ENCODE measurements around the gene LIMD2. TPM values are rescaled to one million over a fixed set of nuclear protein-coding genes. Genes with fewer than 3 reads are reported as not detected.

LIMD2 gene
- total RNA-seq, 4 donors from 2014 or later = 5.3 to 30.7 (median 12.2) TPM

DNA sequence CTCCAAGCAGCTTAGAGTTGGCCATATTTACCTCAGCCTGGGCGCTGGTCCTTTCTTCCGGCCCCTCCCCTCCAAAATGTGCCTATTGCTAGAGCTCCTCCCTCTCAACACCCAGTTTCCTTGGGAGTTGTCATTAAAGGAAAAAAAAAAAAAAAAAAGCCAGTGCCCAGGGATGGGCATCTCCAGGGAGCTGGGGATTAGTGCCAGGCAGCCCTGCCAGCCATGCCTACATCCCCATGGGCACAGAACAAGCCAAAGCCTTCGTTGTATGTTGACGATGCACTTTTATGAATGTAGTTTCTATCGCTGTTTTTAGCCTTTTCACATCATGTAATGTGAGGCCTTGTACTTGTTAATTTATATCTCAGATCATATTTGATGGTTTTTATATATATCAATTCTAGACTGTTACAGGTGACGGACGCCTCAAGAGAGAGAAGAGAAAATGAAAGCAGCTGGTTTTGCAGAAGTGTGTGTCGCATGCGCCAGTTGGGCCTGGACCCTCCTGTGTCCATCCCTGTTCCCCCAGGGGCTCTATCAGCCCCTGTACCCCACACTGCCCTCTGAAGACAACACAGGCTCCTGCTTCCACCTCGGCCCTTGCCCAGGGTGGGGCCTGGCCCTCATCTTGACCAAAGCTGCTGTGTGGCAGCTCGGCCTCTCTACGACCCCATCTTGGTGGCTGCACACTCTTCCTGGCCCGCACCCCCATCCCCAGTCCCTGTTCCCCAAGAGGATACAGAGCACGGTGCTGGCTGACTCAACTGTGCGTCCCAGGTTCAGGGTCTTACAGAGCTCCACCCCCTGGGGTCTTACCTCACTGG lies 4.8 kb downstream of the LIMD2 start:
- in situ Hi-C loops (cut with MboI; ENCODE audit: low pct_ligation_motif_present in 1 of 4, low pct_unique_long_range_greater_than_20kb in 1 of 4, low sequenced_read_pairs in 3 of 4) (no loop called here), intact Hi-C loops (cut with DNase I; ENCODE audit: low total_unique reads) (loop anchor here (10.0 kb wide), 1 partner anchor 70 kb away; the partner anchor contains the start of gene MAP3K3)
- peak overlapping the region in 2 of 4 donors; percentile 19 to 27 for H3K27ac ChIP-seq
- H3K9me3 ChIP-seq = no peaks in the 10 kb centered on the region
- no peak for DNase-seq
- H3K36me3 ChIP-seq = peaks cover 0 to 15% (median 7%) of the 10 kb centered on the region in 4 donors
- H3K27me3 ChIP-seq = peaks cover 7% of the 10 kb centered on the region
- H3K4me3 ChIP-seq = no peak overlapping the region
- H3K4me1 ChIP-seq = peaks cover 7 to 27% (median 13%) of the 10 kb centered on the region in 4 donors
- TF ChIP-seq, protein P1, sequence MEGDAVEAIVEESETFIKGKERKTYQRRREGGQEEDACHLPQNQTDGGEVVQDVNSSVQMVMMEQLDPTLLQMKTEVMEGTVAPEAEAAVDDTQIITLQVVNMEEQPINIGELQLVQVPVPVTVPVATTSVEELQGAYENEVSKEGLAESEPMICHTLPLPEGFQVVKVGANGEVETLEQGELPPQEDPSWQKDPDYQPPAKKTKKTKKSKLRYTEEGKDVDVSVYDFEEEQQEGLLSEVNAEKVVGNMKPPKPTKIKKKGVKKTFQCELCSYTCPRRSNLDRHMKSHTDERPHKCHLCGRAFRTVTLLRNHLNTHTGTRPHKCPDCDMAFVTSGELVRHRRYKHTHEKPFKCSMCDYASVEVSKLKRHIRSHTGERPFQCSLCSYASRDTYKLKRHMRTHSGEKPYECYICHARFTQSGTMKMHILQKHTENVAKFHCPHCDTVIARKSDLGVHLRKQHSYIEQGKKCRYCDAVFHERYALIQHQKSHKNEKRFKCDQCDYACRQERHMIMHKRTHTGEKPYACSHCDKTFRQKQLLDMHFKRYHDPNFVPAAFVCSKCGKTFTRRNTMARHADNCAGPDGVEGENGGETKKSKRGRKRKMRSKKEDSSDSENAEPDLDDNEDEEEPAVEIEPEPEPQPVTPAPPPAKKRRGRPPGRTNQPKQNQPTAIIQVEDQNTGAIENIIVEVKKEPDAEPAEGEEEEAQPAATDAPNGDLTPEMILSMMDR (IDR thresholded peaks at IDR 0.05) = no peak
- no peak for TF ChIP-seq EP300 (IDR thresholded peaks at IDR 0.05; ENCODE audit: low read depth)
- peak in 1 of 3 donors; percentile 9 for TF ChIP-seq POLR2AphosphoS5 (IDR thresholded peaks at IDR 0.05)
- TF ChIP-seq POLR2A (IDR thresholded peaks at IDR 0.05) = no peak
- 76 to 77% methylated on average over 9 to 14 of the region's 15 CpGs for WGBS, 2 donors (ENCODE audit: low coverage in 1 of 2)

DNA sequence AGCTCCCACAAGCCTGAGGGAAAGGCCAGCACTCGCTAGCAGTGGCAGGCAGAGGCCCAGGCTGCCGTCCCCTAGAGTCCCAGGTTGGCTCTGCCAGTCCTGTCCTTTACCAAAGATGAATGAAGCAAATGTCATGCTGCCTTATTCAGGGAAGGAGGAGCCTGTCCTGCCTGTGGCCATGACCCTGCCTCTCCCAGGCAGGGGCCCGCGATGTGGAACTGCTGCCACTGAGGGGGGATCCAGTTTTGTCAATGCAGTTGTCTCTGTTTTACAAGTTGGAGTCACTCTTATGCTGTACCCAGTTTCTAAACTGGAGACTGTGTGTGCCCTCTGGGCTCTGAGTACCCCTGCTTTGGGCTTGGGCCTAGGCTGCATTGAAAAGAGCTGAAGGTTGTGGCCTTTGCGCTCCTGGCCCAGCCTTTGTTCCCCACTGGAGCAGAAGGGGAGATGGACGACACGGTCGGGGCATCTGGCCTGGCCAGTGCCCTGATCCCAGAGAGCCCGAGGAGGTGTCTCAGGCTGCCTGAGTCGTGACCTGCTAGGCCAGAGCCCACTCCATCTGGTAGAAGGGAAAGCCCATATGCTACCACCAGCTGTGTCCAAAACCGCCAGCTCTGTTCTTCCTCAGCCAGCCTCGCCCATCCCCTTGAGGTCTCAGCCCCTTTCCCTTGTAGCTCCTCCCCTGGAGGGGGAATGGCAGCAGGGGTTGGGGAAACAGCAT lies 5.5 kb downstream of the LIMD2 start:
- Histone ChIP-seq H3K27me3 (peaks cover 5% of the 10 kb centered on the region), H3K9me3 (no peaks in the 10 kb centered on the region), H3K4me1 (peaks cover 6 to 26% (median 13%) of the 10 kb centered on the region in 4 donors), H3K4me3 (no peak overlapping the region), H3K36me3 (peaks cover 0 to 23% (median 9%) of the 10 kb centered on the region in 4 donors), H3K27ac (peak overlapping the region in 1 of 4 donors; percentile 19)
- TF ChIP-seq POLR2AphosphoS5 (IDR thresholded peaks at IDR 0.05) (no peak), EP300 (IDR thresholded peaks at IDR 0.05; ENCODE audit: low read depth) (no peak), POLR2A (IDR thresholded peaks at IDR 0.05) (no peak)
- TF ChIP-seq, protein P1 (IDR thresholded peaks at IDR 0.05) = no peak
- in situ Hi-C loops (cut with MboI; ENCODE audit: low pct_ligation_motif_present in 1 of 4, low pct_unique_long_range_greater_than_20kb in 1 of 4, low sequenced_read_pairs in 3 of 4) (no loop called here), intact Hi-C loops (cut with DNase I; ENCODE audit: low total_unique reads) (loop anchor here (10.0 kb wide), 1 partner anchor 70 kb away; the partner anchor contains the start of gene MAP3K3)
- 81% methylated on average over 12 of the region's 12 CpGs; no CpG with 5 or more reads in 1 of the 2 donors for WGBS, 2 donors (ENCODE audit: low coverage in 1 of 2)
- DNase-seq = no peak

DNA sequence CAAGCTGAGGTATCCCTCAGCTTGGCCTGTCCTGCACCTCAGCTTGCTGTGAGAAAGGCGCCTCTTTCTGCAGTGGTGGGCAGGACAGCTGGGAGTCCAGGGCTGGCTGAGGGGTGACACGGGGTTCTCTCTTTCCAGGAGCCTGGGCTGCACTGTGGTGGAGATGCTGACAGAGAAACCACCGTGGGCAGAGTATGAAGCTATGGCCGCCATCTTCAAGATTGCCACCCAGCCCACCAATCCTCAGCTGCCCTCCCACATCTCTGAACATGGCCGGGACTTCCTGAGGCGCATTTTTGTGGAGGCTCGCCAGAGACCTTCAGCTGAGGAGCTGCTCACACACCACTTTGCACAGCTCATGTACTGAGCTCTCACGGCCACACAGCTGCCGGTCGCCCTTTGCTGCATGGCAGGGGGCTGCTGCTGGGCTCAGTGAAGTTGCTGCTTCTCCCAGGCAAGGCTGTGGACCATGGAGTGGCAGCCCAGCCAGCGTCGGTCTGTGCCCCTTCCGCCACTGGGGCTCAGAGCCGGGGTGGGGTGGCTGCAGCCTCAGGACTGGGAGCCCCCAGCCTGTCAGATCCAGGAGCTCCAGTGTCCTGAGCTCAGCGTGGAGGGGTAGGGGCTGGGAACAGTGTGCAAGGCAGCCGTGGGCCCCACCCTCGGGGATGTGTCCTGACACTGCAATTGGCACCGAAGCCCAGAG lies 6.4 kb downstream of the LIMD2 start:
- Histone ChIP-seq H3K36me3 (peaks cover 0 to 25% (median 9%) of the 10 kb centered on the region in 4 donors), H3K4me1 (peaks cover 0 to 18% (median 5%) of the 10 kb centered on the region in 4 donors), H3K27me3 (no peaks in the 10 kb centered on the region), H3K27ac (no peak overlapping the region), H3K9me3 (no peaks in the 10 kb centered on the region), H3K4me3 (no peak overlapping the region)
- TF ChIP-seq POLR2AphosphoS5 (IDR thresholded peaks at IDR 0.05) = no peak
- no peak for TF ChIP-seq POLR2A (IDR thresholded peaks at IDR 0.05)
- TF ChIP-seq, protein P1 (IDR thresholded peaks at IDR 0.05) = no peak
- TF ChIP-seq EP300 (IDR thresholded peaks at IDR 0.05; ENCODE audit: low read depth) = no peak
- 88% methylated on average over 12 of the region's 18 CpGs; no CpG with 5 or more reads in 1 of the 2 donors for WGBS, 2 donors (ENCODE audit: low coverage in 1 of 2)
- in situ Hi-C loops (cut with MboI; ENCODE audit: low pct_ligation_motif_present in 1 of 4, low pct_unique_long_range_greater_than_20kb in 1 of 4, low sequenced_read_pairs in 3 of 4) = no loop called here
- DNase-seq = no peak
- intact Hi-C loops (cut with DNase I; ENCODE audit: low total_unique reads) = loop anchor here (10.0 kb wide), 1 partner anchor 69 kb away; the partner anchor contains the start of gene MAP3K3

Measured in transverse colon (tissue), 4 donors.